Breast epithelium (tissue), 4 donors: ENCODE measurements around the gene CAMTA1. TPM values are rescaled to one million over a fixed set of nuclear protein-coding genes. Genes with fewer than 3 reads are reported as not detected.

ENCODE experiments used
- DNase-seq, 2 donors: peaks; one replicate each; pipeline ENCODE4 v3.0.0-alpha.2; 2019; ENCODE audit warnings: low spot score in 2 of 2
- H3K27ac ChIP-seq, 2 donors: fragments of 200-600 bp; sonication (generic) in 1 of 2; one replicate each; pipeline ENCODE4 v1.5.1; 2016 to 2019; ENCODE audit warnings: mild to moderate bottlenecking in 1 of 2
- H3K27me3 ChIP-seq, 2 donors: fragments of 200-600 bp; sonication (generic) in 1 of 2; one replicate each; pipeline versions ENCODE4 v1.5.1 to v1.6.0; 2017 to 2019; ENCODE audit warnings: control low read depth in 1 of 2, mild to moderate bottlenecking in 1 of 2
- H3K36me3 ChIP-seq: fragments of 200-600 bp; one replicate; pipeline ENCODE4 v1.5.1; 2019
- H3K4me1 ChIP-seq, 2 donors: fragments of 200-600 bp; sonication (generic); one replicate each; pipeline ENCODE4 v1.5.1; 2016 to 2019; ENCODE audit warnings: control low read depth in 1 of 2
- H3K4me3 ChIP-seq, 3 donors: fragments of 200-600 bp; sonication (generic); 1 replicate in 2 of 3; 2 replicates in 1 of 3; pipeline ENCODE4 v1.5.1; 2016 to 2019; ENCODE audit warnings: mild to moderate bottlenecking in 3 of 3, moderate library complexity in 2 of 3
- H3K9me3 ChIP-seq, 2 donors: fragments of 200-600 bp; sonication (generic) in 1 of 2; one replicate each; pipeline ENCODE4 v1.5.1; 2016 to 2019; ENCODE audit warnings: control low read depth in 1 of 2
- POLR2A ChIP-seq: fragments of 450-650 bp; IDR thresholded peaks from one replicate; pipeline ENCODE4 v1.6.1; 2016; ENCODE audit warnings: antibody characterized with exemption, mild to moderate bottlenecking, moderate library complexity
- POLR2AphosphoS5 ChIP-seq, 3 donors: sonication (generic); formaldehyde crosslinking; IDR thresholded peaks; one replicate each; pipeline ENCODE4 v1.6.1; 2017; ENCODE audit warnings: antibody characterized with exemption in 3 of 3
- intact Hi-C: fragments of 100-400 bp; cut with DNase I; formaldehyde crosslinking; loops from one replicate; pipeline ENCODE4 v1.15.1; 2023; ENCODE audit warnings: low total_unique reads
- total RNA-seq, 3 donors: library from RNA; depleted of rRNA; stranded (reverse); fragments of >200 nt; gene quantifications; one replicate each; pipeline ENCODE4 v1.1.0, GENCODE V29; 2016
- TF ChIP-seq, protein P1 (sequence below), 3 donors: fragments of 450-650 bp; IDR thresholded peaks; one replicate each; pipeline ENCODE4 v1.5.1; 2016 to 2017; ENCODE audit warnings: antibody characterized with exemption in 3 of 3, mild to moderate bottlenecking in 3 of 3, moderate library complexity in 3 of 3

Gene CAMTA1
- total RNA-seq, 3 donors from 2014 or later, result 53.4 to 84.0 (median 61.9) TPM

DNA sequence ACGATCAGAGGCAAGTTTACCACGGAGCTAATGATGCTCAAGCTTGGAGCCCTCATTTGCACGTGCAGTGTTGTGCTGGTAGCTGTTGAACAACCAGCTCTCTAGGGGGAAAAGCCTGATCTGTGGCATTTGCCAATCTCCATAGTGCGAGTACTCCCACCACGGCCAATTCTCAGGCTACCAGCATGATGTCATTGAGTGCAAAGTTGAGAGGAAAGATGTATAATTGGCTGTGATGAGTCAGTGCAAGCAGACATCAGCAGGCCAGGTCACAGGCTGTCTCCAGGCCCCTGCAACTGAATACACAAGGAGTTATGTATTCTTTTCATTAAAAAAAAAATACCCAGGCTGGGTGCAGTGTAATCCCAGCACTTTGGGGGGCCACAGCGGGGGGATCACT, 752.8 kb downstream of the CAMTA1 start:
- Histone ChIP-seq H3K36me3 (no peaks in the 10 kb centered on the region), H3K4me1 (no peaks in the 10 kb centered on the region), H3K27me3 (no peaks in the 10 kb centered on the region), H3K9me3 (no peaks in the 10 kb centered on the region), H3K27ac (no peak overlapping the region), H3K4me3 (no peak overlapping the region)
- no peak for DNase-seq
- intact Hi-C loops, result no loop called here
- TF ChIP-seq POLR2AphosphoS5 (IDR thresholded peaks at IDR 0.05) (no peak), POLR2A (no peak)
- TF ChIP-seq, protein P1, sequence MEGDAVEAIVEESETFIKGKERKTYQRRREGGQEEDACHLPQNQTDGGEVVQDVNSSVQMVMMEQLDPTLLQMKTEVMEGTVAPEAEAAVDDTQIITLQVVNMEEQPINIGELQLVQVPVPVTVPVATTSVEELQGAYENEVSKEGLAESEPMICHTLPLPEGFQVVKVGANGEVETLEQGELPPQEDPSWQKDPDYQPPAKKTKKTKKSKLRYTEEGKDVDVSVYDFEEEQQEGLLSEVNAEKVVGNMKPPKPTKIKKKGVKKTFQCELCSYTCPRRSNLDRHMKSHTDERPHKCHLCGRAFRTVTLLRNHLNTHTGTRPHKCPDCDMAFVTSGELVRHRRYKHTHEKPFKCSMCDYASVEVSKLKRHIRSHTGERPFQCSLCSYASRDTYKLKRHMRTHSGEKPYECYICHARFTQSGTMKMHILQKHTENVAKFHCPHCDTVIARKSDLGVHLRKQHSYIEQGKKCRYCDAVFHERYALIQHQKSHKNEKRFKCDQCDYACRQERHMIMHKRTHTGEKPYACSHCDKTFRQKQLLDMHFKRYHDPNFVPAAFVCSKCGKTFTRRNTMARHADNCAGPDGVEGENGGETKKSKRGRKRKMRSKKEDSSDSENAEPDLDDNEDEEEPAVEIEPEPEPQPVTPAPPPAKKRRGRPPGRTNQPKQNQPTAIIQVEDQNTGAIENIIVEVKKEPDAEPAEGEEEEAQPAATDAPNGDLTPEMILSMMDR (IDR thresholded peaks at IDR 0.05), result no peak

DNA sequence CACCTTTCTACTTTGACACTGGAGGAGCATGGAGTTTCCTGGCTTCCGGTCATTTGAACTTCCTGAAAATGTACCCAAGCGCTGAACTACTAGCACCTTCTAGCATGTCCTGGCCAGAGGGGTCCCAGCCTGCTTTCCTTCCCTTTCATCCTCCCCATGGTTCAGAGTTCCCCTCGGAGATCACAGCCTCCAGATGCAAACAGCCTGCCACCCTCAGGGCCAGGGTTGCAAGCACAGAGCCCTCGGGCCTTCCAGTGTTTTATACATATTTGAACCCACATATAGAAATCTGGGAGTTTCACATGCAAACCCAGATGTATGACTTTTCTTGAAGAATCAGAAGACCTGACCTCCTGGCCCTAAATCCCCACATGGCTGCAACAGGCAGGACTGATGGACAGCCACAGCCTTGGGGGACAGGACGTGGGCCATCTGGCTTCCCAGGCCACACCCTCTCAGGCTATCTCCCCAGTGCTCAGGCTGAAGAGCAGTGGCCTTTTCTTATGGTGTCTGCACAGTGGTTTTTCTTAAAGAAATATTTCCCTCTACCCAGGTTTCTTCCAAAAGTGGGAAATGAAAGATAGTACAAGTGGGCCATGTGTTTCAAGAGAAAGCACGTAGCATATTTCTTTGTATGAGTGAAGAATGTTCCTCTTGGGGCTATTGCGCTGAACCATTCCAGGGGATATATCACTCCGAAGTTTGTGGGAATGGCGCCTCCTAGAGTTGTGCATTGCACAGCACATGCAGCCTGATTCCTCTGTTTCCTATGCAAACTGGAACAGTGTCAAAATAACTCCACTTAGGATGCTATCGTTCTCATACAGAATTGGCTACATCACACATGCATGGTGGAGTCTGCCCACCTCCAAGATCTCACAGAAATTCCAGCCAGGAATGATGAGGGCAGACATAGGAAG, 753.9 kb downstream of the CAMTA1 start:
- H3K4me3 ChIP-seq, result no peak overlapping the region
- intact Hi-C loops, result no loop called here

DNA sequence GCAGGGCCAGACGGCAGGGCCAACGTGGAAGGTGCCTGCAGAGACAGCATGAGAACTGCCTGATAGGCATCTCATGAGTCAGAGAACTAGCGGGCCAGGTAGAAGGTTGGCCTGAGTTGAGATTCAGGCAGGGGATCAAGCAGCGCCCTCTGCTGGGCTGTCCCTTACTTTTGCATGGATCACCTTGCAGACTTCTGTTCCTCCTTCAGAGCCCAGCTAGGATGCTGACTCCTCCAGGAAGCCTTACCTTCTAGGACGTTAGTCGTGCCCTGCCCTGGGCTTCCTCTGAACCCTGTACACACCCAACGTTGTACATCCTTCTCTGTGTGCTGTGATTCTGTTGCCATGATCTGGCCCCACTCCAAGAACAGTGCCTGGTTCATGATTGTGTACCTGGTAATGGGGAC, 754.5 kb downstream of the CAMTA1 start:
- Histone ChIP-seq H3K9me3 (no peaks in the 10 kb centered on the region), H3K4me1 (no peaks in the 10 kb centered on the region), H3K36me3 (no peaks in the 10 kb centered on the region), H3K4me3 (no peak overlapping the region), H3K27me3 (no peaks in the 10 kb centered on the region), H3K27ac (no peak overlapping the region)
- TF ChIP-seq, protein P1 (IDR thresholded peaks at IDR 0.05), result peak in 1 of 3 donors; percentile 24
- TF ChIP-seq POLR2A, result no peak
- intact Hi-C loops, result no loop called here
- DNase-seq, result peak in 1 of 2 donors; percentile 68

More for the DNA sequence above, 753.9 kb downstream of the CAMTA1 start:
- H3K27me3 ChIP-seq, result no peaks in the 10 kb centered on the region
- TF ChIP-seq, protein P1 (IDR thresholded peaks at IDR 0.05), result no peak
- TF ChIP-seq POLR2A (no peak), POLR2AphosphoS5 (IDR thresholded peaks at IDR 0.05) (no peak)
- no peaks in the 10 kb centered on the region for H3K9me3 ChIP-seq
- no peak overlapping the region for H3K27ac ChIP-seq
- no peaks in the 10 kb centered on the region for H3K4me1 ChIP-seq
- H3K36me3 ChIP-seq, result no peaks in the 10 kb centered on the region
- DNase-seq, result no peak

DNA sequence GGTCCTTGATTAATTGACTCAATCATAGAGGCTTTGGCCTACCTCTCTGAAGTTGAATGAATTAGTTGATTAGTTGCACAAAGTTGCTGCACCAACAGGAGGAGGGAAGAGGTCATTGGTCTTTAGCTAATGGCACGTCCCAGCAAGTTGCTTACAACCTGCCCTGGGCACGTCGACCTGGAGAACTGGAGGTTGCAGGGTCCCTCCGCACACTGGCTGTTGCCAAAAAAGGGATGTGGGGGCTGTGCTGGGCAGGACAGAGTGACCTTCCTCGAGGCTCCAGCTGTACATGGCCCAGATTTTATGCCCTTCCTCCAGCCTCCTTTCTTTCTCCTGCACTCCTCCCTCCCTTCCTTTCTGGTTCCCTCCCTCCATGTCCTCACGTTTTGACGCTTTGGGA, 755.6 kb downstream of the CAMTA1 start:
- Histone ChIP-seq H3K27me3 (no peaks in the 10 kb centered on the region), H3K9me3 (no peaks in the 10 kb centered on the region), H3K27ac (no peak overlapping the region), H3K4me1 (no peaks in the 10 kb centered on the region), H3K4me3 (no peak overlapping the region), H3K36me3 (no peaks in the 10 kb centered on the region)
- DNase-seq, result no peak
- intact Hi-C loops, result no loop called here
- TF ChIP-seq, protein P1 (IDR thresholded peaks at IDR 0.05), result no peak
- no peak for TF ChIP-seq POLR2AphosphoS5 (IDR thresholded peaks at IDR 0.05)
- no peak for TF ChIP-seq POLR2A

DNA sequence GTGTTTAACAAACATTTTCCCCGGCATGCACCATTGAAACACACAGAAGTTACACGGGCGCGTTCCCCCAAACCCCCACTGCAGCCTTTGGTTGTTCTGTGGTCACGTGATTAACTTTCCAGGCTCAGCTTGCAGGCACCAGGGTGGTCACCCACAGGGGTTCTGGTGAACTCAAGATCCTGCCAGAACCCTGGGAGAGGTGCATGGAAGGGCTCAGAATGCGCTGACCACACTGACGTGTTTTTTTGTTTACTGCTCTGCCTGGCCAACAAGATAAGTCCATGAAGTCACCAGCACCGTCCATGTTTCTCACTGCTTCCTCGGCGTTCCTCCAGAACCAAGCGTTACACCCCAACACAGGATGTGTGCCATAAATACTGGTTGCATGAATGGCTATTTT, 756.4 kb downstream of the CAMTA1 start:
- intact Hi-C loops, result no loop called here
- no peaks in the 10 kb centered on the region for H3K27me3 ChIP-seq
- DNase-seq, result no peak
- H3K4me1 ChIP-seq, result no peaks in the 10 kb centered on the region
- no peaks in the 10 kb centered on the region for H3K9me3 ChIP-seq
- no peak overlapping the region for H3K4me3 ChIP-seq
- no peaks in the 10 kb centered on the region for H3K36me3 ChIP-seq
- no peak overlapping the region for H3K27ac ChIP-seq
- TF ChIP-seq, protein P1 (IDR thresholded peaks at IDR 0.05), result no peak
- TF ChIP-seq POLR2AphosphoS5 (IDR thresholded peaks at IDR 0.05), result no peak
- no peak for TF ChIP-seq POLR2A
